ENCODE data around the gene HES2.
"Not testable (repeated sequence)": the region's sequence is repeated elsewhere in the genome, so short reads cannot be mapped to it uniquely, and the experiment has no call there.

Gene HES2

GRCh38 chr1:6454856-6455751, 35.4 kb upstream of the HES2 start:
- DNase-seq (ENCODE audit: low spot score), result no peak

GRCh38 chr1:6453895-6454855, 34.5 kb upstream of the HES2 start:
- DNase-seq (ENCODE audit: low spot score), result not testable (repeated sequence)

DNA sequence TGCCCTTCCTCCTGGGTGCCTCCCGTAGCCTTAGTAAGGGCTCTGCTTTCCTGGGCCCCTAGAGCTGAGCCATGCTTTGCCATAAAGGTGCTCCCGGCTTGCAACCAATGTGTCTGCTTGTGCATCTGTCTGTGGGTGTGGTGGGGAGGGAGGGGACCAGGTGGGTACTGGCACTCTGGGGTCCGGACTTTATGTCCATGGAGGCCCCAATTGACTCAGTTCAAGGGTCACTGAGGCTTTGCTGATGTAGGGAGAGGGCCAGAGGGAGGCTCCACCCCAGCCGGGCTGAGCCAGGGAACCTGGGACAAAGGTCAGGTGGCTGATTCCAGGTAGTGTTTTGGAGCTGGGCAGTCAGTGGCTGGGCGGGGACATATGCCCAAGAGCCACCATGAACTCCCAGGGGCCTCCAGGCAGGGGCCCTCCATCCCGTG, 31.2 kb upstream of the HES2 start:
- no peak for DNase-seq (ENCODE audit: low spot score)

- DNase-seq (ENCODE audit: low spot score), result not testable (repeated sequence)
Observed at GRCh38 chr1:6450486-6450885, 30.8 kb upstream of the HES2 start.

DNA sequence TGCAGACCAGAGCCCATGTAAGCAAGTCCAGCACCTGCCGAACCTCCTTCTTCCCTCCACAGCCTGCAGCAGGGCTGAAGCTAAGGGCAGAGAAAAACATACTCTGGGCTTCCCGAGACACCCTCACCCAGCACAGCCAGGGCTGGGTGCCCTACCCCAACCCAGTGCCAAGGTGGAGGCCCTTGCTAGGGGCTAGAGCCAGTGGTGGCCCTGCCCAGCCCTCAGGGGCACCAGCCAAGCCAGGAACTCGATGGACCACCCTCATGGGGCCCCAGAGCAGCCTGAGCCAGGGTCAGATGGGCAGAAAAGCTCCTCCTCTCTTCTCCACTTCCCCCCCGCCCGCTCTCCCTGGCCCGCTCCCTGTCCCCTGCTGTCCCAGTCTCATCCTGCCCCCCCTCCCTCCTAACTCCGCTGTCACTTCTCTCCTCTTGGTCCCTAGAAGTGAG, 30.3 kb upstream of the HES2 start:
- DNase-seq (ENCODE audit: low spot score), result no peak

- no peak for DNase-seq (ENCODE audit: low spot score)
Observed at GRCh38 chr1:6448749-6449631, 29.3 kb upstream of the HES2 start.

GRCh38 chr1:6447818-6448748, 28.4 kb upstream of the HES2 start:
- DNase-seq (ENCODE audit: low spot score), result no peak

- no peak for DNase-seq (ENCODE audit: low spot score)
Observed at GRCh38 chr1:6447016-6447817, 27.5 kb upstream of the HES2 start.

- DNase-seq (ENCODE audit: low spot score), result no peak
Observed at GRCh38 chr1:6446665-6447015, 26.9 kb upstream of the HES2 start.

DNA sequence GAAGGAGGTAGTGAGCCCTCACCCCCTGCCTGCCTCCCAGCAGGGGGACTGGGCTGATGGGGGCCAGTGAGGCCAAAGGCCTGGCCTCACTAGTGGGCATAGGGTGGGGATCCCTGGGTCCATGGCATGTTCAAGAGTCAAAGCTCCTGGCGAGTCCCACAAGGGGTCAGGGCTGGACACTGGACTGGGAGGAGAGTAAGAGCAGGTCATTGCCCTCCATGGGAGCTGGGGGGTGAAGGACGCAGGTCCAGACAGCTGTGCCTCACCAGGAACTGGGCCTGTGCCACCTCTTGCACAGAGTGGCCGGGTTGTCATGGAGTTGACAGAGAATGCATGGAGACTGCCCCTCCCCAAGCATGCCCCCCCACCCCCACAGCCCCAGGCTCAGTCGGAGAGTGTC, 26.2 kb upstream of the HES2 start:
- DNase-seq (ENCODE audit: low spot score), result not testable (repeated sequence)

- DNase-seq (ENCODE audit: low spot score), result no peak
Observed at GRCh38 chr1:6445062-6445763, 25.5 kb upstream of the HES2 start.

- no peak for DNase-seq (ENCODE audit: low spot score)
Observed at GRCh38 chr1:6444377-6444776, 24.7 kb upstream of the HES2 start.

DNA sequence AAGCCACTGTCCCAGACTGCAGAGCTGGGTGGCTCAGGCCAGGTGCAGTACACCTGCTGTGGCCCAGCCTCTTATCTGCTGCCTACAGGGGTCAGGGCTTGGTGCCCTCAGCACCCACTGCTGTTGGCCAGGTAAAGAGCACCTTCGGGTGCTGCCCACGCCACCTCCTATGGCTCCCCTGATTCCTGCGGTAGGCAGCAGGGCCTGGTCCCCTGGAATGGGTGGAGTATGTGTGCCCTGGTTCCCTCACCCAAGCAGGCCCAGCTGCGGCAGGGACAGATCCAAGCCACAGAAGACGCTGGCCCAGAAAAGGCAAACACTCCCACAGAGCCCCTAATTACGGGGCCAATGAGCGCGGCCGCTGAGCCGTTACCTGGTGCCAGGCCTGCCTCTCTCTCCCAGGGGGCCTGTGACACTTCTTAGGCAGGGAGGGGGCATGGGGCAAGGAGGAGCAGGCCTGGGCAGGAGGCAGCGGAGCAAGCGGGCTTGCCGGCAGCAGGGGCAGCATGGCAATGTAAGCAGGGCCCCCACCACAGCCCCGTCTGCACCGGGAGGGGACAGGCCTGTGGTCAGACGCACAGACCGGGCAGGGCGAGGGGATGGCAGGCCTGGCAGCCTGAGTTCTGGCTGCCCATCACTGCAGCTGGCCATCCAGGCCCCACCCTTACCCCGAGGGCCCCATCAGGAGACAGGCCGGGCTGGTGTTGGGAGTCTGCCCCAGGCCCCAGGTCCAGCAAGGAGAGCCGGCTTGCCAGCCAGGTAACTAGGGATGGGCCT, 23.8 kb upstream of the HES2 start:
- no peak for DNase-seq (ENCODE audit: low spot score)

DNA sequence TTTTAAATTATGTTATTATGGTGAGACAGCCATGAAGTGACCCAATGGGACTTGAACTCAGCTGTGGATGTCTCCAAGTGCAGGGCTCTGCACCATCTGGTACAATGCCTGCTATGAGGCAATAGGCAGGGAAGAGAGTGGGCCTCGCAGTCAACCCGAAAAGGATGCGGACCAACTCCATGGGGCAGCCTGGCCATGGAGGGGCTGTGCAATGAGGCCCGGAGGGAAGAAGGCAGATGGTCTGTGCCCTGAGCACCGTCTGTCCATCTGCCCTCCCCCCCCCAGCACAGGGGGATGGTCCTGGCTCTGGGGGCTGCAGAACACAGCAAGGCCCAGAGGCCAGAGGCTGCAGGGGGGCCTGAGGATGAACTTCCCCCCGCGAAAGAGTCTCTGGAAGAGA, 21.9 kb upstream of the HES2 start:
- DNase-seq (ENCODE audit: low spot score), result no peak

- peak; percentile 62 for DNase-seq (ENCODE audit: low spot score)
Observed at GRCh38 chr1:6440198-6441126, 20.7 kb upstream of the HES2 start.

- DNase-seq (ENCODE audit: low spot score), result peak; percentile 72
Observed at GRCh38 chr1:6438047-6438525, 18.4 kb upstream of the HES2 start.

Data from hematopoietic multipotent progenitor cell treated with erythropoietin and hydrocortisone succinate and interleukin-3 and kit ligand, for 15 days (in vitro differentiated cells).